GM12891 (cell line): ENCODE measurements around the gene PCGF5.

ENCODE experiments used
- POLR2A ChIP-seq: IDR thresholded peaks from 2 replicates; pipeline ENCODE4 v1.6.1; 2011; ENCODE audit warnings: low read depth, low read length, control low read depth
- TAF1 ChIP-seq: IDR thresholded peaks from 2 replicates; pipeline ENCODE4 v1.6.1; 2011; ENCODE audit warnings: low read depth, low read length, control low read depth

GRCh38 chr10:91219371-91220193, 881 bp upstream of the PCGF5 start:
- no peak for TF ChIP-seq POLR2A
- TF ChIP-seq TAF1: no peak
